Measurements from ENCODE around the gene ARHGEF6.

The ARHGEF6 gene

GRCh38 chrX:136694431-136695087 is 86.2 kb downstream of the ARHGEF6 start:
- H3K4me3 ChIP-seq (ENCODE audit: low read depth, low read length) = no peak overlapping the region

GRCh38 chrX:136692271-136692670 is 88.5 kb downstream of the ARHGEF6 start:
- H3K4me3 ChIP-seq (ENCODE audit: low read depth, low read length) = no peak overlapping the region

DNA sequence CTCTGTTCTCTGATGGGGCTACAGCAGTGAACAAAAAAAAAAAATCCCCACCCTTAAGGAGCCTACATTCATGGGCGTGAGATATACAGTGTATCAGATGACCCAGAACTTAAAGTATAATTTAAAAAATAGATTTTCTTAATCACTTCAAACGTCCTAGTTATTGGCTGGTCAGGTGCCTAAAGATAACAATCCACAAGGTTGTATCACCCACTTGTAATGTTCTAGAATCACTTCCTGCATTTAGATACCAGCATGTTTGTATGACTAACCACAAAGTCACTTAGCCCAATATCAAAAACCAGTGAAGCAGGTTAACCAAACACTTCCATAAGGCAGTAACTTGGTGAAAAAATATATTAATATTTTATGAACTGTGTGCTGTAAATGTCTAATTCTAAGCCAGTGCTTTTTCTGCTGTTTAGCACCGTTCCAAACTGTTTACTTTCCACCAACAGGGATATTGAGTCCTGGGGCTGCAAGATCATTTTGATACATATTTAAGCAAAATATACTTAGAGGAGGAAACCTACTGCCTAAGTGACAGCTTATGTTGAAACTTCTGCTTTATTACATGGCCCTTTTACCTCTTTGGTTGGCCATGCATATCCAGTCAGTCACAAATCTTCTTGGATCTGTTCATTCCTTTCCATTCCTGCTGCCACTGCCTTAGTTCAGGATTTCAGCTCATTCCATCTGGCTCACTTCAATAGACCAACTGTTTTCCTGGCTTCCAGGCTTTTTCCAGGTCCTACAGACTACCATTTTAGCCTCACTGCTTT is 89.5 kb downstream of the ARHGEF6 start:
- H3K4me3 ChIP-seq (ENCODE audit: low read depth, low read length) = no peak overlapping the region

DNA sequence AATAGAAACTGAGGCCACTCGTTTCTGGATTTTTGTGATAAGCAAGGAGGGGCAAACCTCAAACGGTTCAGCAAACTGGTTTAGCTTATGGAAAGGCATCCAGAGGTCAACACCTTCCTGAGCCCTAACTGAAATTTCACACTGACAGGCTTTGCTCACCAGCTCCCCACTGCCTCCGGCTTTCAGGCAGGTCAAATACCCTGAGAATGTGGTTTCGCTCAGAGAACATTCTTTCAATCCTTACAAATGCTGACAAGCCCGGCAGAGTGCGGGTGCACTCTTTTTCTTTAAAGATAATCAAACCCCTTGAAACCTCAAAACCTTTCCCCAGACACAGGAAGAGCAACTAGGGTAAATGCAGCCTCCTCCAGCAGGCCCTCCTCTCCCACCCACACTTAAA is 91.3 kb downstream of the ARHGEF6 start:
- H3K4me3 ChIP-seq (ENCODE audit: low read depth, low read length) = no peak overlapping the region

GRCh38 chrX:136687457-136687856 is 93.3 kb downstream of the ARHGEF6 start:
- no peak overlapping the region for H3K4me3 ChIP-seq (ENCODE audit: low read depth, low read length)

- no peak overlapping the region for H3K4me3 ChIP-seq (ENCODE audit: low read depth, low read length)
Observed at GRCh38 chrX:136684120-136684519, 96.6 kb downstream of the ARHGEF6 start.

GRCh38 chrX:136679531-136679930 is 101.2 kb downstream of the ARHGEF6 start:
- H3K4me3 ChIP-seq (ENCODE audit: low read depth, low read length) = no peak overlapping the region

GRCh38 chrX:136674270-136674985 is 106.3 kb downstream of the ARHGEF6 start:
- no peak overlapping the region for H3K4me3 ChIP-seq (ENCODE audit: low read depth, low read length)

DNA sequence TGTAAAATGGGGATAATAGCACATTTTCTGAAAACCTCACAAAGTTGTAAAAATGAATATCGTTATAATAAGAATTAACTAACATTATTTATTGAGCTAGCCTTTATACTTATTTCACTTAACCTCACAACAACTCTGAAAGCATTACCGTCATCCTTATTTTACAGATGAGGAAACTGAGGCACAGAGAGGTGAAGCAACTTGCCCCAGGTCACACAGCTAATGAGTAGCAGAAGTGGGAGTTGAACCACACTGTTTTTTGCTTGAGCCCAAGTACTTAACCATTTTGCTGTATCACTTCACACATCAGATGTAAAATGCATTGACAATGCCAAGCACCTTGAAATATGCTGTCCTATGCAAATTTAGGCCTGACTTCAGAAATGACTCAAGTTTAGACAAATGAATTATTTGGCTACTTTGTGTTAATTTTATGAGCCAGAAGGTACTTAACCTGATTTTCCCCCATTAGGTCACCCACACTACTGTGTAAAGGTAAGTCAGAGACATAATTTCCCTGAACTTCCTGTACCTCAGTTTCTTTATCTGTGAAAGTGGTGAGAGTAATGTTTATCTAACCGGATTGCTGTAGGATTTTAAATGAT is 109.6 kb downstream of the ARHGEF6 start:
- H3K4me3 ChIP-seq (ENCODE audit: low read depth, low read length) = no peak overlapping the region

- H3K4me3 ChIP-seq (ENCODE audit: low read depth, low read length) = no peak overlapping the region
Observed at GRCh38 chrX:136667446-136668168, 113.1 kb downstream of the ARHGEF6 start.

DNA sequence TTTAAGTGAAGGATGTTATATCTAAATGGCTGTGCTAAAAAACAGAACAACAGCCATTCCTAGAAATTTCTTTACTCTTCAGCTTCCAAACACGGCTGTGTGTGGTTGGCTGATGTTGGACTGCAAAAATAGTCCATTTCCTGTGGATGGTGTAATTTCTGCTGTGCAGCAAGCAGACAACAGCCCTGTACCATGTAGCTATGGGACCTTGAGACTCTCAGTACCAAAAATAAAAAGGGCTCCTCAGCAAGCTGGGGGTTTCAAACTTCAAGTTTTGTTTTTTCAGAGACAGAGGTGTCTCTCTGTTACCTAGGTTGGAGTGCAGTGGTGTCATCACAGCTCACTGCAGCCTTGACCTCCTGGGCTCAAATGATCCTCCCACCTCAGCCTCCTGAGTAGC is 114.6 kb downstream of the ARHGEF6 start:
- H3K4me3 ChIP-seq (ENCODE audit: low read depth, low read length) = no peak overlapping the region

GRCh38 chrX:136665258-136665900 is 115.4 kb downstream of the ARHGEF6 start:
- no peak overlapping the region for H3K4me3 ChIP-seq (ENCODE audit: low read depth, low read length)

GRCh38 chrX:136662976-136663375 is 117.8 kb downstream of the ARHGEF6 start:
- no peak overlapping the region for H3K4me3 ChIP-seq (ENCODE audit: low read depth, low read length)

GRCh38 chrX:136662104-136662503 is 118.6 kb downstream of the ARHGEF6 start:
- no peak overlapping the region for H3K4me3 ChIP-seq (ENCODE audit: low read depth, low read length)

- no peak overlapping the region for H3K4me3 ChIP-seq (ENCODE audit: low read depth, low read length)
Observed at GRCh38 chrX:136660896-136661295, 119.8 kb downstream of the ARHGEF6 start.

GRCh38 chrX:136659174-136659573 is 121.6 kb downstream of the ARHGEF6 start:
- no peak overlapping the region for H3K4me3 ChIP-seq (ENCODE audit: low read depth, low read length)

GRCh38 chrX:136658151-136658550 is 122.6 kb downstream of the ARHGEF6 start:
- no peak overlapping the region for H3K4me3 ChIP-seq (ENCODE audit: low read depth, low read length)

DNA sequence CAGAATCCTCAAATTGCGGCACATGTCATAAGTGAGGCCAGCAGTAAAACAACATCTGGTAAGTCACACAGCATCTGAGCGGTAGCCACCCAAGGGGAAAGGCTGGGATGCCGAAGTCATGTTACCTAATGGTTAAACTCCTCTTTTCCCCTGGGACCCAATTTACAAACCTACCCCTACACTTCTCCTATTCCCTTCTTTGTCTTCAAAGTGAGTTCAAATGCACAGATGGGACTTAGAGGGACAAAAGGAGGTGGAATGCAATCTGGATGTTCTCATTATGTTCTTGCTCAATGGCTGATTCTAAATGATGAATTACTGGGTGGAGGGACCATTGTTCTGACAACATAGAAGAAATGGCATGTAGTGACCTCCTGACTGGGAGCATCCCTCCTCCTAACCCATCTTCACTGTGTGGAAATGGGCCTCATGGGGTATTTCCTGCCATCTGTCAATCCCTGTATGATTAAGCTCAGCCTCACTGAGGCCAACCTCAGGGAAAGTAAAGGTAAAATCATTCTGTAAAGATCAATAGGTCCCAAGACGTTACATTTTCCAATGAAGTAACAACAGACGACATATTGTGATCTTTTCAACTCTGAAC is 124.3 kb downstream of the ARHGEF6 start:
- no peak overlapping the region for H3K4me3 ChIP-seq (ENCODE audit: low read depth, low read length)

DNA sequence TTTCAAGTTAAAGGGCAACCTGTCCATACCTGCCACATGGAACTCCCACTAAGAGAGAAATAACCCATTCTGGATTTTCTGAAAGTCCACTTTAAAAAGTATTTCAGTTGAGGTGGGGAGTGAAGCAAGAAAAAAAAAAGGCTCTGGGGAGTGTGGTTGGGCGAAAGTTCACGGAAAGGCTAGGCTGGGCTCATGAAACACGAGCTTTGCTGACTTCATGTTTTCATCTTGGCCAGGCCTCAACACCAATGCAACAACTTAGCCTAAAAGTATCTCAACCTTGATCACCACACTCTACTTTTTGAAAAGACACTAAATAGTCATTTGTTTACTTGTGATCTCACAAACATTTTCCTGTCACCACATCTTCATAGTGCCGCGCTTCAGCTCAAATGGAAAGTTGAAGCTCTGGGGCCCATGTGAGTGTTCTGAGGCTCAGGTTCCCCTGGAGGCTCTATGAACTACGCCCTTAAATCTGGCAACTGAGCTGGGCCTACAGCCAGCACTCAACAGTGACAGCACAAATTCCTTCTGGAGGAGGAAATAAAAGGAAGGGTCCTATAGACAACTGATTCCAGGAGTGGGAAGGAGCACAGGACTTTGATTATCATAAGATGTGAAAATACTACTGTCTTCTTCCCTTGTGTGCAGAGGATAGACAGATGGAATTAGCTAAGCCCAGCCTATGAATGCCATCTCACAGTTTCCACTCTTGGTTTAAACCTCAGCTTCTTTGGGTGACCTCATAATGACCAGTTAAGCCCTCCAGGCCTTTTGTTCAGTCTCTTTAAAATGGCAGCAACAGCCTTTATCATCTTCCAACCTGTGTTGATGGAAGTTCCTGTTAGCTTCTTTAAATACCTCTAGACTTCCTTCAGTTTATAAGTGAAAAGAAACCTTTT is 127.7 kb downstream of the ARHGEF6 start:
- no peak overlapping the region for H3K4me3 ChIP-seq (ENCODE audit: low read depth, low read length)

All from iPS-11a (cell line).